NB4 (cell line): ENCODE measurements around the gene CHD8.
A peak's percentile ranks its signal among the peaks of the same experiment; 100 is the strongest.
"Not testable (repeated sequence)": the region's sequence is repeated elsewhere in the genome, so short reads cannot be mapped to it uniquely, and the experiment has no call there.

Experiments
- DNase-seq: peaks from one replicate; pipeline ENCODE4 v3.0.0; 2010; ENCODE audit warnings: low read depth
- H3K4me3 ChIP-seq: one replicate; pipeline ENCODE4 v1.5.1; 2011; ENCODE audit warnings: mild to moderate bottlenecking, low read depth, low read length, moderate library complexity
- MYC ChIP-seq: IDR thresholded peaks from 2 replicates; pipeline ENCODE4 v1.6.1; 2011; ENCODE audit warnings: low read depth, low read length
- POLR2A ChIP-seq: IDR thresholded peaks from 2 replicates; pipeline ENCODE4 v1.6.1; 2011; ENCODE audit warnings: mild to moderate bottlenecking; ENCODE audit not compliant: insufficient read length; ENCODE audit errors: extremely low read depth
- TF ChIP-seq, protein P1 (sequence below): IDR thresholded peaks from 2 replicates; pipeline ENCODE4 v1.6.1; 2011; ENCODE audit warnings: low read depth, low read length
- TF ChIP-seq, protein P2 (sequence below): IDR thresholded peaks from one replicate; pipeline ENCODE4 v1.5.1; 2012; ENCODE audit warnings: low read depth, low read length

Gene CHD8

DNA sequence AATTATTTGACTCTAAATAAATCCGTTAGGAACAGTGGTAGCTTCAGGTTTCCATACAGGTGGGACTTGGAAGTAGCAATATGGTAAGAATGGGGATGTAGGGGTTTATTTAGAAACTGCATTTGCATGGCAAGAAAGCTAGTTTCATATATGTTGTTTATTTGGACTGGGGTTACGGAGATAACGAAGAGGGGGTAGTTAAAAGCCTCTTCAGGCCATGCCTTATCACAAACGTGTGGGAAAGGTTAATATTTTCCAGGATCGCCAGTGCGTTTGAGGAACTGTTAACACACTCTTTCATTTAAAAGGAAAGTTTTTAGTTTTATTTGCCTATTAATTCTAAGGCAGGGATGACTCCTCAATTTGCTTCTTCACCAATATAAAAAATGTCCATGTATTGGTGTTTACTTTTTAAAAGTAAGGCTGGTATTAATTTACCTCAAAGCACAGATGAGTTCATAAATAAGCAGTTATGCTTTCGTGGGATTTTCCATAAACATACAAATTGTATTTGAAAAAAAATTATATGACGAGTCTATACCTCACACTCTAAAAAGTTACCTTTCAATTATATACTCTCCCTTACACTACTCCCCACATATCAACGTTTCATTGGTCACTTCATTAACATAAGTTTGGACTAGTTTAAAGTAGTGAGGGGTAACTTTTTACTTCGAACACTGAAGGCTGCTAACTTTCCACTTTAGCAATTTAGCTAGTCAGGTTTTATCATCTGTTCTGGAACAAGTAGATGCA is 20.0 kb upstream of the CHD8 start:
- no peak for DNase-seq
- TF ChIP-seq MYC (no peak), POLR2A (no peak)
- TF ChIP-seq, protein P1, sequence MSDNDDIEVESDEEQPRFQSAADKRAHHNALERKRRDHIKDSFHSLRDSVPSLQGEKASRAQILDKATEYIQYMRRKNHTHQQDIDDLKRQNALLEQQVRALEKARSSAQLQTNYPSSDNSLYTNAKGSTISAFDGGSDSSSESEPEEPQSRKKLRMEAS: no peak
- TF ChIP-seq, protein P2, sequence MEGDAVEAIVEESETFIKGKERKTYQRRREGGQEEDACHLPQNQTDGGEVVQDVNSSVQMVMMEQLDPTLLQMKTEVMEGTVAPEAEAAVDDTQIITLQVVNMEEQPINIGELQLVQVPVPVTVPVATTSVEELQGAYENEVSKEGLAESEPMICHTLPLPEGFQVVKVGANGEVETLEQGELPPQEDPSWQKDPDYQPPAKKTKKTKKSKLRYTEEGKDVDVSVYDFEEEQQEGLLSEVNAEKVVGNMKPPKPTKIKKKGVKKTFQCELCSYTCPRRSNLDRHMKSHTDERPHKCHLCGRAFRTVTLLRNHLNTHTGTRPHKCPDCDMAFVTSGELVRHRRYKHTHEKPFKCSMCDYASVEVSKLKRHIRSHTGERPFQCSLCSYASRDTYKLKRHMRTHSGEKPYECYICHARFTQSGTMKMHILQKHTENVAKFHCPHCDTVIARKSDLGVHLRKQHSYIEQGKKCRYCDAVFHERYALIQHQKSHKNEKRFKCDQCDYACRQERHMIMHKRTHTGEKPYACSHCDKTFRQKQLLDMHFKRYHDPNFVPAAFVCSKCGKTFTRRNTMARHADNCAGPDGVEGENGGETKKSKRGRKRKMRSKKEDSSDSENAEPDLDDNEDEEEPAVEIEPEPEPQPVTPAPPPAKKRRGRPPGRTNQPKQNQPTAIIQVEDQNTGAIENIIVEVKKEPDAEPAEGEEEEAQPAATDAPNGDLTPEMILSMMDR: no peak

DNA sequence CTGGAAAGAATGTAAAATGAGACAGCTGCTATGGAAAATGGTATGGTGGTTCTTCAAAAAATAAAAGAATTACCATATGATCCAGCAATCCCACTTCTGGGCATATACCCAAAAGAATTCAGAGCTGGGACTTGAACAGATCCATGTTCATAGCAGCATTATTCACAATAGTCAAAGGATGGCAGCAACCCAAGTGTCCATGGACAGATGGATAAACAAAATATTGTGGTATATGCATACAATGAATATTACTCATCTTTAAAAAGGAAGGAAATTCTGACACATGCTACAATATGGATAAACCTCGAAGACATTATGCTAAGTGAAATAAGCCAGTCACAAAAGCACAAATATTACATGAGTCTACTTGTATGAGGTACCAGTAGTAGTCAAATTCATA is 11.7 kb upstream of the CHD8 start:
- TF ChIP-seq, protein P2: no peak
- TF ChIP-seq POLR2A (no peak), MYC (no peak)
- TF ChIP-seq, protein P1: no peak
- no peak for DNase-seq
- no peak overlapping the region for H3K4me3 ChIP-seq

More for the DNA sequence above, 20.0 kb upstream of the CHD8 start:
- peak overlapping the region; percentile 96 for H3K4me3 ChIP-seq

DNA sequence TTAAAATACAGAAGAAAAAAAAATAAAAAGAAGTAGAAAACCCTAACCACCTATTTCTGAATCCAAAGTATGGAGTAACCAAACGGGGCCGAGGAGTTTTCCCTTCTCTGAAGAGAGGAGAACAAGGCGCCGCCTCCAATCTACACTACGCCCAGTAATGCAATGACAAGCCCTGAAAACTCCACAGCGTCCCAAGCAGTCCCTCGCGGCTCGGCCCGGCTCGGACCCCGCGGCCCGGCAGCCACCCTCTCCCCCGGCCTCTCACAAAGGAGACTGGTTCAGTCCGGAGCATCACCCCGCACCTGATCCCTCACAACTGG is 371 bp downstream of the CHD8 start:
- peak overlapping the region; percentile 96 for H3K4me3 ChIP-seq
- TF ChIP-seq, protein P2: no peak
- TF ChIP-seq, protein P1: no peak
- TF ChIP-seq MYC: no peak
- no peak for DNase-seq

DNA sequence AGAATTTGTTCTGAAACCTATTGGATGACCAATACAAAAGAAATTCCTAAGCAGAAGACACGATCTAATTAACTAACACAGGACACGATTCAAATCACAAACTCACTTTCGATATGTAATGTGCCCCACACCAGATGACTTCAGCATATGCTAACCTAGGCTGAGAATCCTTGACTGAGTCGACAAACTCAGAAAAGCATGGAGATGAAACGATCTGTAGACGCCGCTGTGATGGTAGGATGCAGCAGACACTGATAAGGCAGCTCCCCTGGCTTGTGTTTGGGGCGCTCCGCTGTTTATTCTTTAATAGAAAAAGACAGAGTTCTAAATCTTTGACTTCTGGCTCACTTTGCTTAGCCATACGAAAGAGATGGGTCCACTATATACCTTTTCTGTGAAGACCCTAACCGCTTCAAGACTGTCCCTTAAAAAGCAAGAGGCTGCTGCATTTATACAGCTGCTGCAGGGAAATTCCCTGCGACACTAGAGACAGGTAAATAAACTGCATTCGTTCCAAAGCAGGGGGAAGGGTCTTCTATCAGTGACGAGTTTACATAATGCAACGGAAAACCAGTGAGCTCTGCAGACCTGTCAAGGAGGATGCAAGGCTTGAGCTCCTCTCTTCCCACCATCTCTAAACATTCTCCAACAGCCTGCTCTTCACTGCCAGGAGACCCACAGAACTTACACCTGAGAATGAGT is 929 bp downstream of the CHD8 start:
- H3K4me3 ChIP-seq: peak overlapping the region; percentile 96
- peak; percentile 8 for DNase-seq

DNA sequence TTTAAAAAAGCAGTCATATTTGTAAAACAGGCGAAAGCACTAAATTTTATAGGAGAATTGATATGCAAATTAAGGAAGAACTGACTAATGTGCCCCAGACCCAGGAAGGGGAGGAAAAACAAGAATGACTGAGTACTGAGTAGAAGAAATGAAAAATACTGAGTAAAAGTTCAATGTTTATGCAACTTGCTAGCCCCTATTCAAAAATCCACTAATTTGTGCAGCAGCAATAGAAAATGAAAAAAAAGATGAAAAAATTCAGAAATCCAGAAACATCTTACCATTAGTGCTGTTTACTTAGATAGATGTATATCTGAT is 6.1 kb downstream of the CHD8 start:
- TF ChIP-seq, protein P1: no peak
- TF ChIP-seq, protein P2: no peak
- no peak for TF ChIP-seq MYC
- TF ChIP-seq POLR2A: no peak
- H3K4me3 ChIP-seq: no peak overlapping the region
- DNase-seq: no peak

More for the DNA sequence above, 929 bp downstream of the CHD8 start:
- TF ChIP-seq, protein P1: no peak
- TF ChIP-seq, protein P2: no peak
- TF ChIP-seq MYC: no peak
- TF ChIP-seq POLR2A: no peak

DNA sequence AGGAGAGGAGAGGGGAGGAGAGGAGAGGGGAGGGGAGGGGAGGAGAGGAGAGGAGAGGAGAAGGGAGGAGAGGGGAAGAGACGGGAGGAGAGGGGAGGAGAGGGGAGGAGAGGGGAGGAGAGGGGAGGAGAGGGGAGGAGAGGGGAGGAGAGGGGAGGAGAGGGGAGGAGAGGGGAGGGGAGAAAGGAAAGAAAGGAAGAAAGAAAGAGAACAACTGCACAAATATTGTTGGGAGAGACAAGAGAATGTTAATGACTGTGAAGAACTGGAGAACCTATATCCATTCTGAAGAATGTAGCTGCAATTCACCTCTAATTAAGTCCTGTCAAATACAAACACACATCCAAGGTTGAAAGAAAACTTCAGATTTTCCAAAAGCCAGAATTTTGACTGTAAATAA is 13.3 kb downstream of the CHD8 start:
- not testable (repeated sequence) for H3K4me3 ChIP-seq, DNase-seq
